Tibial artery (tissue), 4 donors: ENCODE measurements around the gene ZIC1.

ENCODE experiments used
- DNase-seq, 2 donors: peaks; one replicate each; pipeline ENCODE4 v3.0.0-alpha.2; 2019
- H3K27ac ChIP-seq, 2 donors: fragments of 200-600 bp; sonication (generic) in 1 of 2; 1 replicate in 1 of 2; 2 replicates in 1 of 2; pipeline ENCODE4 v1.5.1; 2018 to 2019; ENCODE audit warnings: mild to moderate bottlenecking in 1 of 2
- H3K27me3 ChIP-seq, 2 donors: fragments of 200-600 bp; sonication (generic) in 1 of 2; one replicate each; pipeline versions ENCODE4 v1.5.1 to v1.6.0; 2016 to 2019
- H3K36me3 ChIP-seq, 3 donors: fragments of 200-600 bp; sonication (generic) in 2 of 3; one replicate each; pipeline ENCODE4 v1.5.1; 2016 to 2019; ENCODE audit warnings: mild to moderate bottlenecking in 2 of 3
- H3K4me1 ChIP-seq, 4 donors: fragments of 200-600 bp; sonication (generic) in 2 of 4; 1 replicate in 3 of 4; 2 replicates in 1 of 4; pipeline ENCODE4 v1.5.1; 2016 to 2019
- H3K4me3 ChIP-seq, 2 donors: fragments of 200-600 bp; sonication (generic) in 1 of 2; 1 replicate in 1 of 2; 2 replicates in 1 of 2; pipeline ENCODE4 v1.5.1; 2018 to 2019; ENCODE audit warnings: mild to moderate bottlenecking in 2 of 2
- H3K9me3 ChIP-seq, 3 donors: fragments of 200-600 bp; sonication (generic) in 1 of 3; one replicate each; pipeline ENCODE4 v1.5.1; 2016 to 2019
- intact Hi-C: fragments of 100-400 bp; cut with DNase I; formaldehyde crosslinking; loops from one replicate; pipeline ENCODE4 v1.15.0; 2023; ENCODE audit warnings: low total_unique reads
- TF ChIP-seq, protein P1 (sequence below), 2 experiments: fragments of 200-600 bp in 1 of 2; fragments of 450-650 bp in 1 of 2; IDR thresholded peaks; one replicate each; pipeline ENCODE4 v1.5.1; 2017 to 2019; ENCODE audit warnings: antibody characterized with exemption in 2 of 2, mild to moderate bottlenecking in 1 of 2, moderate library complexity in 1 of 2

Gene ZIC1

DNA sequence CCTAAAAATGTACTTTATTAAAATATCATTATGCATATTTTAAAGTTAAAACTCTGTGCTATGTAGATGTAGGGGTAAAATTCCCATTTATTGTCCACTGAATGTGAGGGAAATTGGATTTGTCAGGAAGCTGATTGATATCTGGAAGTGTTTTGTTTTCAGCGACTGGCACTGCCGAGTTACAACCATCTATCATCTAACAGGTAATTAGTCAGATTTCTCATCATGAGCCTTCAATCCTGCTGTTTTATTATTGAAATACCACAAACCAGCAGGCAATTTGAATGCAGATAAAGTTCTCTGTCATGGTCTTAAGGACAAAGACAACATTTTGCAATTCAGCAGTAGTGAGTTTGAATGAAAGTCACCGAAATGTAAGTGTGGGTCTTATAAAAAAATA is 40.5 kb downstream of the ZIC1 start:
- Histone ChIP-seq H3K4me1 (no peaks in the 10 kb centered on the region), H3K27ac (no peak overlapping the region), H3K4me3 (no peak overlapping the region), H3K36me3 (no peaks in the 10 kb centered on the region), H3K27me3 (no peaks in the 10 kb centered on the region), H3K9me3 (no peaks in the 10 kb centered on the region)
- intact Hi-C loops = no loop called here
- TF ChIP-seq, protein P1, sequence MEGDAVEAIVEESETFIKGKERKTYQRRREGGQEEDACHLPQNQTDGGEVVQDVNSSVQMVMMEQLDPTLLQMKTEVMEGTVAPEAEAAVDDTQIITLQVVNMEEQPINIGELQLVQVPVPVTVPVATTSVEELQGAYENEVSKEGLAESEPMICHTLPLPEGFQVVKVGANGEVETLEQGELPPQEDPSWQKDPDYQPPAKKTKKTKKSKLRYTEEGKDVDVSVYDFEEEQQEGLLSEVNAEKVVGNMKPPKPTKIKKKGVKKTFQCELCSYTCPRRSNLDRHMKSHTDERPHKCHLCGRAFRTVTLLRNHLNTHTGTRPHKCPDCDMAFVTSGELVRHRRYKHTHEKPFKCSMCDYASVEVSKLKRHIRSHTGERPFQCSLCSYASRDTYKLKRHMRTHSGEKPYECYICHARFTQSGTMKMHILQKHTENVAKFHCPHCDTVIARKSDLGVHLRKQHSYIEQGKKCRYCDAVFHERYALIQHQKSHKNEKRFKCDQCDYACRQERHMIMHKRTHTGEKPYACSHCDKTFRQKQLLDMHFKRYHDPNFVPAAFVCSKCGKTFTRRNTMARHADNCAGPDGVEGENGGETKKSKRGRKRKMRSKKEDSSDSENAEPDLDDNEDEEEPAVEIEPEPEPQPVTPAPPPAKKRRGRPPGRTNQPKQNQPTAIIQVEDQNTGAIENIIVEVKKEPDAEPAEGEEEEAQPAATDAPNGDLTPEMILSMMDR (IDR thresholded peaks at IDR 0.05) = no peak
- no peak for DNase-seq

DNA sequence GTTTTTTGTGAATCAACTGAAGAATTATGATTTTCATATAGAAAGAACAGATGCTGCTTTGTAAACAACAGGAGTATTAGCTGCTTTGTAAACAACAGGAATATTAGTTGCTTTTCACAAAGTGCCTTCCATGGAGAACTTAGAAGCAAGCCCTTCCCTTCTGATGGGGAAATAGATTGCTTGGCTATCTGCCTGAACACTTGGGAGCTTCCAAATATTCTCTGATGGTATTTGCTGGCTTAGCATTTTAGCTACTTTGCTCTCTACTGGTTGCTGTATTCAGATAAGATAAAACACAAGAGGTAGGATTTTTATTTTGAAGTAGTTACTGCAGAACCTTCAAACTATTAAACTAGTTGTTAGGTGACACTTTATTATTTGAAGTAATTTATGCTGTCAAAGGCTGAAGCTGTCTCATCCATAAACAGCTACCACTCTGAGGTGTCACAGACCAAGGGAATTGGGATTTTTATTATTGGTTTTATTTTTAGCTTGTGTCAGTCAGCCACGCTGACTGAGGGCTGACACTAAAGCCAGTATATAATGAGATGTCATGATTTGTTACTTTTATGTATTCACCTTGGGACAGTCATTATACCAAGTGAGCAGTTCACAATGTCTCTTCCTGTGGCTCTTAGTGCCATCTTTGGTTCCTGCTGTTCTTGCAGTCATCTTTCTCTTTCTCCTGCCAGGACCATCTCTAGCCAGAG is 50.0 kb downstream of the ZIC1 start:
- no peaks in the 10 kb centered on the region for H3K36me3 ChIP-seq
- H3K4me3 ChIP-seq = no peak overlapping the region
- no peaks in the 10 kb centered on the region for H3K9me3 ChIP-seq
- H3K27ac ChIP-seq = no peak overlapping the region
- DNase-seq = no peak
- intact Hi-C loops = no loop called here
- TF ChIP-seq, protein P1 (IDR thresholded peaks at IDR 0.05) = no peak
- no peaks in the 10 kb centered on the region for H3K27me3 ChIP-seq
- no peaks in the 10 kb centered on the region for H3K4me1 ChIP-seq

DNA sequence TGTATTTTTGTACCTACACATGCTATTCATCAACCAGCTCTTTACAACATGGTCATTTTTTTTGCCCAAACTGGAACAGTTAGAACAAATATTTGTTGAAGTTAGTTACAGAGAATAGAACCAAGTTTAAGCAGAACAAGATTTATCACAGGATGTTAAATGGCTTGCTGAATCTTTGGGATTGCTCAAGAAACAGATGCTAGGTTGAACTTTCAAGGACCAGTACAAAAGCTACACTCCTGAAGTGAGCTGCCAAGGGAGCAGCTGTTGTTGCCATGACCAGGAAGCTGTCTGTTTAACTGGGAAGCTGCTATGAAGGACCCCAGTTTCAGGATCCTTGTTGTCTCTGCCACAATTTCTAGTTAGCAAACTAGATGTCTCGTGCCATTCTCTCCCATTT is 53.7 kb downstream of the ZIC1 start:
- H3K27ac ChIP-seq = no peak overlapping the region
- no peaks in the 10 kb centered on the region for H3K4me1 ChIP-seq
- TF ChIP-seq, protein P1 (IDR thresholded peaks at IDR 0.05) = no peak
- no peaks in the 10 kb centered on the region for H3K9me3 ChIP-seq
- DNase-seq = no peak
- H3K27me3 ChIP-seq = no peaks in the 10 kb centered on the region
- intact Hi-C loops = no loop called here
- H3K36me3 ChIP-seq = no peaks in the 10 kb centered on the region
- H3K4me3 ChIP-seq = no peak overlapping the region
